IMR-90 (cell line): Measurements from ENCODE around the gene TMEM179. TPM values are rescaled to one million over a fixed set of nuclear protein-coding genes. Genes with fewer than 3 reads are reported as not detected.

ENCODE experiments used
- ATAC-seq: fragments of 200-7000 bp; cut with Tn5 transposase; 2 replicates; pipeline ENCODE4 v1.9.1; 2020; ENCODE audit warnings: low read depth, mild to moderate bottlenecking, moderate library complexity
- BruUV-seq: library from RNA; stranded (reverse); fragments of 400-500 nt; replicated peaks from 2 replicates; lab custom pipeline; 2021; lab: Mats Ljungman, UMichigan
- CTCF ChIA-PET: fragments of 300-600 bp; formaldehyde crosslinking; extraction: SDS; loops from one replicate; lab custom pipeline; 2021; ENCODE audit warnings: antibody characterized with exemption; lab: Yijun Ruan, JAX
- POLR2A ChIA-PET: fragments of 300-600 bp; sonication (Branson Sonifier 250); formaldehyde crosslinking; loops from one replicate; lab custom pipeline; 2022; ENCODE audit warnings: antibody characterized with exemption; ENCODE audit not compliant: unreplicated experiment; lab: Charles Lee
- DNase-seq: peaks from one replicate; pipeline ENCODE4 v3.0.0; 2013
- H2AFZ ChIP-seq: replicated peaks from 2 replicates; pipeline ENCODE3; 2013; ENCODE audit warnings: low read length, mild to moderate bottlenecking; ENCODE audit not compliant: poor library complexity
- H2AK5ac ChIP-seq: 2 replicates; pipeline ENCODE4 v1.6.1; 2013; ENCODE audit warnings: low read depth, low read length, inconsistent platforms
- H2AK9ac ChIP-seq: replicated peaks from 2 replicates; pipeline ENCODE3; 2013; ENCODE audit warnings: mild to moderate bottlenecking, low read depth, low read length, moderate library complexity; ENCODE audit not compliant: poor library complexity
- H2BK120ac ChIP-seq: 2 replicates; pipeline ENCODE4 v1.6.1; 2013; ENCODE audit warnings: low read depth, low read length, inconsistent platforms
- H2BK15ac ChIP-seq: 3 replicates; pipeline ENCODE4 v1.6.1; 2013; ENCODE audit warnings: low read depth, low read length, inconsistent platforms
- H2BK20ac ChIP-seq: 2 replicates; pipeline ENCODE4 v1.6.1; 2013; ENCODE audit warnings: low read depth, mild to moderate bottlenecking, inconsistent platforms, low read length, moderate library complexity
- H2BK5ac ChIP-seq: 2 replicates; pipeline ENCODE4 v1.6.1; 2013; ENCODE audit warnings: mild to moderate bottlenecking, low read depth, low read length, inconsistent platforms; ENCODE audit not compliant: poor library complexity, severe bottlenecking
- H3K14ac ChIP-seq: replicated peaks from 2 replicates; pipeline ENCODE4 v1.6.1; 2013; ENCODE audit warnings: low read depth, low read length, inconsistent platforms
- H3K18ac ChIP-seq: 2 replicates; pipeline ENCODE4 v1.6.1; 2013; ENCODE audit warnings: low read depth, low read length, control low read depth
- H3K23ac ChIP-seq: 2 replicates; pipeline ENCODE4 v1.6.1; 2013; ENCODE audit warnings: low read depth, low read length, inconsistent platforms
- H3K27ac ChIP-seq: 2 replicates; pipeline ENCODE4 v1.5.1; 2013; ENCODE audit warnings: mild to moderate bottlenecking, control low read depth, low read length; ENCODE audit not compliant: insufficient read depth
- H3K27me3 ChIP-seq: 2 replicates; pipeline ENCODE4 v1.6.1; 2013; ENCODE audit warnings: low read length; ENCODE audit not compliant: control insufficient read depth, insufficient read depth
- H3K36me3 ChIP-seq: 2 replicates; pipeline ENCODE4 v1.6.1; 2013; ENCODE audit warnings: low read length, mixed read lengths; ENCODE audit not compliant: control insufficient read depth, insufficient read depth
- H3K4ac ChIP-seq: 2 replicates; pipeline ENCODE4 v1.6.1; 2013; ENCODE audit warnings: low read depth, low read length, inconsistent platforms
- H3K4me1 ChIP-seq: 2 replicates; pipeline ENCODE4 v1.6.1; 2013; ENCODE audit warnings: low read length, mixed read lengths; ENCODE audit not compliant: control insufficient read depth, insufficient read depth
- H3K4me2 ChIP-seq: 2 replicates; pipeline ENCODE4 v1.6.1; 2013; ENCODE audit warnings: low read depth, mild to moderate bottlenecking, control low read depth, low read length, moderate library complexity
- H3K4me3 ChIP-seq: 2 replicates; pipeline ENCODE4 v1.5.1; 2013; ENCODE audit warnings: low read depth, mild to moderate bottlenecking, control low read depth, low read length, moderate library complexity; ENCODE audit not compliant: insufficient read depth
- H3K56ac ChIP-seq: 2 replicates; pipeline ENCODE4 v1.6.1; 2013; ENCODE audit warnings: low read length, inconsistent platforms; ENCODE audit not compliant: insufficient read depth; ENCODE audit errors: extremely low read depth
- H3K79me1 ChIP-seq, 2 experiments: 2 replicates each; pipeline ENCODE4 v1.6.1; 2013; ENCODE audit warnings: low read length in 2 of 2, inconsistent platforms in 1 of 2, low read depth in 1 of 2
- H3K9ac ChIP-seq: 2 replicates; pipeline ENCODE4 v1.6.1; 2013; ENCODE audit warnings: low read depth, low read length, control low read depth
- H3K9me1 ChIP-seq: 2 replicates; pipeline ENCODE4 v1.6.1; 2013; ENCODE audit warnings: low read length, inconsistent platforms; ENCODE audit not compliant: insufficient read depth
- H3K9me3 ChIP-seq: 2 replicates; pipeline ENCODE4 v1.6.1; 2013; ENCODE audit warnings: low read length; ENCODE audit not compliant: control insufficient read depth, insufficient read depth
- H4K20me1 ChIP-seq: 2 replicates; pipeline ENCODE4 v1.6.1; 2013; ENCODE audit warnings: low read length, inconsistent platforms; ENCODE audit not compliant: insufficient read depth
- H4K5ac ChIP-seq: 2 replicates; pipeline ENCODE4 v1.6.1; 2013; ENCODE audit warnings: mild to moderate bottlenecking, low read depth, low read length, control low read depth
- H4K8ac ChIP-seq, 2 experiments: 2 replicates each; pipeline ENCODE4 v1.6.1; 2013; ENCODE audit warnings: low read depth in 2 of 2, low read length in 2 of 2, control low read depth in 1 of 2, inconsistent platforms in 1 of 2
- H4K91ac ChIP-seq: 2 replicates; pipeline ENCODE4 v1.6.1; 2013; ENCODE audit warnings: low read depth, low read length, inconsistent platforms; ENCODE audit not compliant: insufficient read depth
- BHLHE40 ChIP-seq: fragments of 150-350 bp; IDR thresholded peaks from 2 replicates; pipeline ENCODE4 v1.6.1; 2016; ENCODE audit warnings: mild to moderate bottlenecking, low read depth, low read length
- CEBPB ChIP-seq: IDR thresholded peaks from 2 replicates; pipeline ENCODE4 v1.6.1; 2012; ENCODE audit warnings: low read depth, low read length, improper control_type of control experiment
- CHD1 ChIP-seq: IDR thresholded peaks from 2 replicates; pipeline ENCODE4 v1.6.1; 2012; ENCODE audit warnings: low read depth, low read length, improper control_type of control experiment
- CTCF ChIP-seq: conservative IDR thresholded peaks from 2 replicates; pipeline ENCODE4 v1.5.1; 2012; ENCODE audit warnings: mild to moderate bottlenecking, low read depth, low read length, improper control_type of control experiment
- ELK1 ChIP-seq: fragments of 150-350 bp; IDR thresholded peaks from 2 replicates; pipeline ENCODE4 v1.6.1; 2016; ENCODE audit warnings: low read depth, mild to moderate bottlenecking, low read length, moderate library complexity, borderline replicate concordance
- FOS ChIP-seq: fragments of 150-350 bp; IDR thresholded peaks from 2 replicates; pipeline ENCODE4 v1.6.1; 2016; ENCODE audit warnings: low read depth, low read length
- MAFK ChIP-seq: IDR thresholded peaks from 2 replicates; pipeline ENCODE4 v1.6.1; 2012; ENCODE audit warnings: low read depth, low read length, improper control_type of control experiment
- MAZ ChIP-seq: IDR thresholded peaks from 2 replicates; pipeline ENCODE4 v1.6.1; 2012; ENCODE audit warnings: low read depth, mild to moderate bottlenecking, low read length, improper control_type of control experiment, moderate library complexity, borderline replicate concordance
- MXI1 ChIP-seq: IDR thresholded peaks from 2 replicates; pipeline ENCODE4 v1.6.1; 2012; ENCODE audit warnings: low read depth, mild to moderate bottlenecking, low read length, moderate library complexity, borderline replicate concordance
- NFE2L2 ChIP-seq: fragments of 150-350 bp; IDR thresholded peaks from 2 replicates; pipeline ENCODE4 v1.6.1; 2016; ENCODE audit warnings: low read depth, mild to moderate bottlenecking, low read length
- POLR2A ChIP-seq: IDR thresholded peaks from 2 replicates; pipeline ENCODE4 v1.6.1; 2012; ENCODE audit warnings: mild to moderate bottlenecking, low read depth, low read length
- RAD21 ChIP-seq: IDR thresholded peaks from 2 replicates; pipeline ENCODE4 v1.6.1; 2012; ENCODE audit warnings: low read length, improper control_type of control experiment
- RCOR1 ChIP-seq: IDR thresholded peaks from 2 replicates; pipeline ENCODE4 v1.6.1; 2012; ENCODE audit warnings: mild to moderate bottlenecking, low read length, improper control_type of control experiment; ENCODE audit not compliant: insufficient replicate concordance
- RFX5 ChIP-seq: IDR thresholded peaks from 2 replicates; pipeline ENCODE4 v1.8.0; 2012; ENCODE audit warnings: low read depth, mild to moderate bottlenecking, low read length, moderate library complexity
- SMC3 ChIP-seq: fragments of 150-350 bp; IDR thresholded peaks from 2 replicates; pipeline ENCODE4 v1.6.1; 2016; ENCODE audit warnings: low read depth, mild to moderate bottlenecking, antibody characterized with exemption, low read length, moderate library complexity
- USF2 ChIP-seq: fragments of 150-350 bp; IDR thresholded peaks from 2 replicates; pipeline ENCODE4 v1.6.1; 2017; ENCODE audit warnings: mild to moderate bottlenecking, antibody characterized with exemption, low read length, low read depth
- WGBS, 2 experiments: methylation state at CpG; one replicate each; pipeline versions ENCODE4 v1.1.5 to v1.1.7; 2013; ENCODE audit warnings: missing lambda C conversion rate in 2 of 2; ENCODE audit not compliant: insufficient read length in 1 of 2; ENCODE audit errors: extremely low coverage in 2 of 2; 5-methylcytosine and 5-hydroxymethylcytosine counted together
- dilution Hi-C: fragments of 300-500 bp; cut with HindIII; formaldehyde crosslinking; loops from one replicate; pipeline ENCODE4 v1.14.3; 2018; ENCODE audit warnings: low sequenced_read_pairs; ENCODE audit not compliant: unreplicated experiment
- in situ Hi-C: fragments of 300-500 bp; cut with MboI; formaldehyde crosslinking; loops from 3 replicates; pipeline ENCODE4 v1.14.3; 2019; ENCODE audit warnings: low sequenced_read_pairs, inconsistent platforms, mixed read lengths
- intact Hi-C: fragments of 100-400 bp; cut with micrococcal nuclease; formaldehyde crosslinking; loops from 2 replicates; pipeline ENCODE4 v1.10.0; 2022
- polyA plus RNA-seq, 3 experiments: library from polyadenylated mRNA; depleted of rRNA; stranded (reverse); fragments of >200 nt; gene quantifications; 2 replicates each; pipeline ENCODE4 v1.2.3, GENCODE V29; 2012; ENCODE audit warnings: low replicate concordance in 1 of 3
- total RNA-seq: library from RNA; depleted of rRNA; stranded (reverse); fragments of >200 nt; gene quantifications from 2 replicates; pipeline ENCODE4 v1.2.3, GENCODE V29; 2012

Gene TMEM179
- total and polyA plus RNA-seq, 2 of the 4 experiments (the other 2 are of a cell fraction): not detected

GRCh38 chr14:104634138-104634760 lies 29.7 kb upstream of the TMEM179 start:
- Histone ChIP-seq H3K4me1 (no peaks in the 10 kb centered on the region), H4K8ac (no peak overlapping the region), H2AK5ac (no peak overlapping the region), H3K9ac (no peak overlapping the region), H3K27ac (no peak overlapping the region), H4K91ac (no peak overlapping the region), H2AFZ (no peak overlapping the region), H2BK20ac (no peak overlapping the region), H3K9me3 (peaks cover 1% of the 10 kb centered on the region; the same call in 1 of the 2 replicates), H3K18ac (no peak overlapping the region), H4K5ac (no peak overlapping the region), H3K14ac (no peak overlapping the region), H3K4me3 (no peak overlapping the region), H3K27me3 (peaks cover 17% of the 10 kb centered on the region), H2AK9ac (no peak overlapping the region), H3K36me3 (no peaks in the 10 kb centered on the region), H2BK5ac (no peak overlapping the region), H3K79me1 (no peaks in the 10 kb centered on the region), H3K9me1 (no peaks in the 10 kb centered on the region), H4K20me1 (no peaks in the 10 kb centered on the region), H2BK120ac (no peak overlapping the region), H3K4me2 (no peak overlapping the region), H3K23ac (no peak overlapping the region), H2BK15ac (no peak overlapping the region), H3K4ac (no peak overlapping the region), H3K56ac (no peak overlapping the region)
- POLR2A ChIA-PET: no interaction called here
- WGBS, 2 experiments: 71% methylated on average over 13 of the region's 20 CpGs; no CpG with 5 or more reads in 1 of the 2 experiments
- BruUV-seq: no TSS peak
- in situ Hi-C loops (loop anchor here (25.0 kb wide), 1 partner anchor 547 kb away; the partner anchor contains the start of gene ASPG), dilution Hi-C loops (no loop called here), intact Hi-C loops (no loop called here)
- TF ChIP-seq CEBPB (no peak), ELK1 (no peak), POLR2A (no peak), MXI1 (no peak), MAZ (no peak), CHD1 (no peak), FOS (no peak), BHLHE40 (no peak), SMC3 (no peak), RFX5 (no peak), CTCF (no peak), USF2 (no peak), MAFK (no peak), RAD21 (no peak), RCOR1 (no peak), NFE2L2 (no peak)
- DNase-seq (no peak), ATAC-seq (no peak)
- CTCF ChIA-PET: no interaction called here
